KMS-11 (cell line): ENCODE data around the gene WAPL.

ENCODE experiments used
- H2AFZ ChIP-seq: fragments of 200-600 bp; sonication (generic); 2 replicates; pipeline ENCODE4 v1.6.1; 2016; ENCODE audit warnings: antibody characterized with exemption, mixed run types, low read depth
- H3K27ac ChIP-seq: fragments of 200-600 bp; sonication (generic); 2 replicates; pipeline ENCODE4 v1.6.1; 2016; ENCODE audit warnings: mild to moderate bottlenecking, mixed run types
- H3K27me3 ChIP-seq: fragments of 200-600 bp; sonication (generic); 2 replicates; pipeline ENCODE4 v1.6.1; 2017; ENCODE audit warnings: mild to moderate bottlenecking, low read depth, mixed run types, moderate library complexity; ENCODE audit not compliant: insufficient read depth
- H3K36me3 ChIP-seq: fragments of 200-600 bp; sonication (generic); 2 replicates; pipeline ENCODE4 v1.6.1; 2017; ENCODE audit warnings: mild to moderate bottlenecking, mixed run types; ENCODE audit not compliant: insufficient read depth
- H3K4me1 ChIP-seq: fragments of 200-600 bp; sonication (generic); 2 replicates; pipeline ENCODE4 v1.6.1; 2016; ENCODE audit warnings: mild to moderate bottlenecking, low read depth, mixed run types; ENCODE audit not compliant: poor library complexity, severe bottlenecking
- H3K4me2 ChIP-seq: fragments of 200-600 bp; sonication (generic); 2 replicates; pipeline ENCODE4 v1.7.0; 2016; ENCODE audit warnings: mild to moderate bottlenecking, mixed run types
- H3K4me3 ChIP-seq: fragments of 200-600 bp; sonication (generic); IDR thresholded peaks from 2 replicates; pipeline ENCODE4 v1.6.1; 2017; ENCODE audit warnings: low read depth, low read length, mixed read lengths; ENCODE audit not compliant: insufficient read depth
- H3K79me2 ChIP-seq: fragments of 200-600 bp; sonication (generic); 2 replicates; pipeline ENCODE4 v1.6.1; 2016; ENCODE audit warnings: low read depth, mixed run types; ENCODE audit not compliant: insufficient read depth
- H3K9ac ChIP-seq: fragments of 200-600 bp; sonication (generic); 2 replicates; pipeline ENCODE4 v1.6.1; 2016; ENCODE audit warnings: mild to moderate bottlenecking, mixed run types
- H4K20me1 ChIP-seq: fragments of 200-600 bp; sonication (generic); 2 replicates; pipeline ENCODE4 v1.6.1; 2016; ENCODE audit warnings: mild to moderate bottlenecking, mixed run types; ENCODE audit not compliant: insufficient read depth
- CTCF ChIP-seq: fragments of 200-600 bp; sonication (generic); conservative IDR thresholded peaks from 2 replicates; pipeline ENCODE4 v1.6.1; 2017; ENCODE audit warnings: low read depth, mild to moderate bottlenecking, antibody characterized with exemption, low read length, moderate library complexity, mixed read lengths

WAPL gene

GRCh38 chr10:86415116-86415515 lies 106.5 kb downstream of the WAPL start:
- no peaks in the 10 kb centered on the region for H3K4me1 ChIP-seq
- H3K4me2 ChIP-seq = no peak overlapping the region
- no peaks in the 10 kb centered on the region for H4K20me1 ChIP-seq
- no peak overlapping the region for H3K9ac ChIP-seq
- no peak overlapping the region for H3K4me3 ChIP-seq
- no peaks in the 10 kb centered on the region for H3K36me3 ChIP-seq
- no peak overlapping the region for H3K27ac ChIP-seq
- H3K27me3 ChIP-seq = no peaks in the 10 kb centered on the region
- H3K79me2 ChIP-seq = no peaks in the 10 kb centered on the region
- TF ChIP-seq CTCF = no peak
- H2AFZ ChIP-seq = no peak overlapping the region

GRCh38 chr10:86413046-86413728 lies 108.4 kb downstream of the WAPL start:
- no peaks in the 10 kb centered on the region for H3K79me2 ChIP-seq
- no peak overlapping the region for H3K27ac ChIP-seq
- H3K4me1 ChIP-seq = no peaks in the 10 kb centered on the region
- no peak overlapping the region for H3K9ac ChIP-seq
- no peaks in the 10 kb centered on the region for H4K20me1 ChIP-seq
- no peak for TF ChIP-seq CTCF
- H3K4me2 ChIP-seq = no peak overlapping the region
- H2AFZ ChIP-seq = no peak overlapping the region
- no peak overlapping the region for H3K4me3 ChIP-seq
- H3K27me3 ChIP-seq = no peaks in the 10 kb centered on the region
- no peaks in the 10 kb centered on the region for H3K36me3 ChIP-seq

GRCh38 chr10:86411852-86412560 lies 109.6 kb downstream of the WAPL start:
- H3K4me2 ChIP-seq = no peak overlapping the region

GRCh38 chr10:86411281-86411841 lies 110.2 kb downstream of the WAPL start:
- no peak overlapping the region for H3K27ac ChIP-seq
- no peak overlapping the region for H3K4me2 ChIP-seq
- no peaks in the 10 kb centered on the region for H3K36me3 ChIP-seq
- no peak for TF ChIP-seq CTCF
- H3K27me3 ChIP-seq = no peaks in the 10 kb centered on the region
- no peak overlapping the region for H2AFZ ChIP-seq
- no peaks in the 10 kb centered on the region for H3K4me1 ChIP-seq
- no peak overlapping the region for H3K4me3 ChIP-seq
- H3K9ac ChIP-seq = no peak overlapping the region
- no peaks in the 10 kb centered on the region for H3K79me2 ChIP-seq
- no peaks in the 10 kb centered on the region for H4K20me1 ChIP-seq

More at GRCh38 chr10:86411852-86412560, 109.6 kb downstream of the WAPL start:
- Histone ChIP-seq H3K36me3 (no peaks in the 10 kb centered on the region), H3K27me3 (no peaks in the 10 kb centered on the region), H3K27ac (no peak overlapping the region), H3K4me3 (no peak overlapping the region), H3K4me1 (no peaks in the 10 kb centered on the region), H2AFZ (no peak overlapping the region), H3K9ac (no peak overlapping the region), H4K20me1 (no peaks in the 10 kb centered on the region), H3K79me2 (no peaks in the 10 kb centered on the region)
- TF ChIP-seq CTCF = no peak
